ENCODE measurements around the gene LARP1.

Gene LARP1

DNA sequence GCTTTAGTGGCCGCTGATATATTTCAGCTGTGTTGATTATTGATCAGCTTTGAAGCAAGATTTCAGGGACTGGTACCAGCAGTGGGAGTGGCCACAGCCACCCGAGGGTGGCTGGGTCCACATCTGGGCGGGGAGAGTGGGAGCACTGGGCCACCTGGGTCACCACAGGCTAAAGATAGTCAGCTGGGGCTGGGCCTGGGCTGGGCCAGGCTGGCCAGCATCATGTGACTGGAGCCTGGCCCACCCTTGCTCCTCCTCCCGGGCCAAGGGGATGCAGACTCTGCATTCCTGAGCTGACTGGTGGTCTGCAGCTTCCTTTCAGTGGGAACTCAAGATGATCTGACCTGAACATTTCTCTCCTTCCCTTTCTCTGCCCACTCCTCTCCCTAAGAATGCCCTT lies 27.1 kb downstream of the LARP1 start:
- Histone ChIP-seq H3K36me3 (ENCODE audit: insufficient read depth, low read length) (no peaks in the 10 kb centered on the region), H3K4me2 (ENCODE audit: low read depth, low read length, poor library complexity, severe bottlenecking) (no peak overlapping the region), H3K27me3 (ENCODE audit: insufficient read depth, low read length, poor library complexity, severe bottlenecking) (no peaks in the 10 kb centered on the region), H3K79me2 (ENCODE audit: insufficient read depth, low read length) (peaks cover 95% of the 10 kb centered on the region), H3K9ac (ENCODE audit: low read depth, low read length, poor library complexity, severe bottlenecking) (no peak overlapping the region), H3K4me1 (ENCODE audit: insufficient read depth, low read length, poor library complexity, severe bottlenecking) (no peaks in the 10 kb centered on the region), H2AFZ (ENCODE audit: low read length) (no peak overlapping the region), H3F3A (ENCODE audit: low read depth) (no peaks in the 10 kb centered on the region), H3K9me2 (replicated peaks; ENCODE audit: low read depth, low read length) (no peaks in the 10 kb centered on the region), H3K4me3 (ENCODE audit: low read length, poor library complexity, severe bottlenecking) (no peak overlapping the region), H4K20me1 (ENCODE audit: insufficient read depth, low read length, poor library complexity, severe bottlenecking) (peaks cover 53% of the 10 kb centered on the region), H3K9me3 (ENCODE audit: insufficient read depth, low read depth, low read length) (no peaks in the 10 kb centered on the region)
- TF ChIP-seq EZH2phosphoT487 (IDR thresholded peaks at IDR 0.05; ENCODE audit: borderline replicate concordance), result no peak
- TF ChIP-seq, protein P1, sequence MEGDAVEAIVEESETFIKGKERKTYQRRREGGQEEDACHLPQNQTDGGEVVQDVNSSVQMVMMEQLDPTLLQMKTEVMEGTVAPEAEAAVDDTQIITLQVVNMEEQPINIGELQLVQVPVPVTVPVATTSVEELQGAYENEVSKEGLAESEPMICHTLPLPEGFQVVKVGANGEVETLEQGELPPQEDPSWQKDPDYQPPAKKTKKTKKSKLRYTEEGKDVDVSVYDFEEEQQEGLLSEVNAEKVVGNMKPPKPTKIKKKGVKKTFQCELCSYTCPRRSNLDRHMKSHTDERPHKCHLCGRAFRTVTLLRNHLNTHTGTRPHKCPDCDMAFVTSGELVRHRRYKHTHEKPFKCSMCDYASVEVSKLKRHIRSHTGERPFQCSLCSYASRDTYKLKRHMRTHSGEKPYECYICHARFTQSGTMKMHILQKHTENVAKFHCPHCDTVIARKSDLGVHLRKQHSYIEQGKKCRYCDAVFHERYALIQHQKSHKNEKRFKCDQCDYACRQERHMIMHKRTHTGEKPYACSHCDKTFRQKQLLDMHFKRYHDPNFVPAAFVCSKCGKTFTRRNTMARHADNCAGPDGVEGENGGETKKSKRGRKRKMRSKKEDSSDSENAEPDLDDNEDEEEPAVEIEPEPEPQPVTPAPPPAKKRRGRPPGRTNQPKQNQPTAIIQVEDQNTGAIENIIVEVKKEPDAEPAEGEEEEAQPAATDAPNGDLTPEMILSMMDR (conservative IDR thresholded peaks at IDR 0.05; ENCODE audit: low read length), result no peak

DNA sequence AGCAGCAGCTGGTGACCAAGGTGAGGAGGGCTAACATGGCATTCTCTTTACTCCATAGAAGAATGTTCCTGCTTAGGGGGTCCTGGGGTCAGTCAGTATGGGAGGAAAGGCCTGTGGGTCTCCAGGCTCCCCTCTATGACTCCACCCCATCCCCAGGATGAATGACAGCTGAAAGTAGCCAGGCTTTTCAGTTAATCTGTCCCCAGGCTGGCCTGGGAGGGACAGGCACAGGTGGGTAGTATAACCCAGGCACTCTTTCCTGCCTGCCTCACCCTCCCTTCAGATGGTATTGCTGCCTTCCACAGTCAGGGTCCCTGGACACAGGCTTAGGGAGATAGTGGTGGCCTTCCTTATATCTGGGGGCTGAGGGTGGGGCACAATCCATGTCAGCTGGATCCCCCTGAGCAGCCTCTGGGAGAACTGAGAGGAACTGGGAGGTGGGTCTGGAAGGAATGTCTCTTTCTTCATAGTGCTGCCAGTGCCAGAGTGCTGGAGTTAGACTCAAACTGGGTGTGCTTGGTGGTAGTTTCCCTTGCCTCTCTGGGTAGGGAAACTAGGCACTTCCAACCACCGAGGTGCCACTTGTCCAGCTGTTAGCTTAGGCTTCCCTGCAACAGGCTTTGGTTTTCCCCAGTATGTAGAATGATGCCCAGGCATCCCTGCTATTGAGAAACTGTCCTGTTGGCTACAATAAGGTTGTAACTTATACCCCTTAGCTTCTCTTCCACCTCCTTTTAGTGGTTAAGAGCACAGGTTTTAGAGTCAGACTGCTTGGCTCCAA lies 27.8 kb downstream of the LARP1 start:
- H3K9ac ChIP-seq (ENCODE audit: low read depth, low read length, poor library complexity, severe bottlenecking), result no peak overlapping the region
- H3K4me3 ChIP-seq (ENCODE audit: low read length, poor library complexity, severe bottlenecking), result no peak overlapping the region
- peaks cover 58% of the 10 kb centered on the region for H4K20me1 ChIP-seq (ENCODE audit: insufficient read depth, low read length, poor library complexity, severe bottlenecking)
- no peaks in the 10 kb centered on the region for H3F3A ChIP-seq (ENCODE audit: low read depth)
- no peak for TF ChIP-seq EZH2phosphoT487 (IDR thresholded peaks at IDR 0.05; ENCODE audit: borderline replicate concordance)
- TF ChIP-seq, protein P1 (conservative IDR thresholded peaks at IDR 0.05; ENCODE audit: low read length), result no peak
- H3K4me1 ChIP-seq (ENCODE audit: insufficient read depth, low read length, poor library complexity, severe bottlenecking), result no peaks in the 10 kb centered on the region
- H2AFZ ChIP-seq (ENCODE audit: low read length), result no peak overlapping the region
- H3K9me3 ChIP-seq (ENCODE audit: insufficient read depth, low read depth, low read length), result no peaks in the 10 kb centered on the region
- H3K9me2 ChIP-seq (replicated peaks; ENCODE audit: low read depth, low read length), result no peaks in the 10 kb centered on the region
- no peaks in the 10 kb centered on the region for H3K27me3 ChIP-seq (ENCODE audit: insufficient read depth, low read length, poor library complexity, severe bottlenecking)
- H3K36me3 ChIP-seq (ENCODE audit: insufficient read depth, low read length), result no peaks in the 10 kb centered on the region
- no peak overlapping the region for H3K4me2 ChIP-seq (ENCODE audit: low read depth, low read length, poor library complexity, severe bottlenecking)
- H3K79me2 ChIP-seq (ENCODE audit: insufficient read depth, low read length), result peaks cover 97% of the 10 kb centered on the region

DNA sequence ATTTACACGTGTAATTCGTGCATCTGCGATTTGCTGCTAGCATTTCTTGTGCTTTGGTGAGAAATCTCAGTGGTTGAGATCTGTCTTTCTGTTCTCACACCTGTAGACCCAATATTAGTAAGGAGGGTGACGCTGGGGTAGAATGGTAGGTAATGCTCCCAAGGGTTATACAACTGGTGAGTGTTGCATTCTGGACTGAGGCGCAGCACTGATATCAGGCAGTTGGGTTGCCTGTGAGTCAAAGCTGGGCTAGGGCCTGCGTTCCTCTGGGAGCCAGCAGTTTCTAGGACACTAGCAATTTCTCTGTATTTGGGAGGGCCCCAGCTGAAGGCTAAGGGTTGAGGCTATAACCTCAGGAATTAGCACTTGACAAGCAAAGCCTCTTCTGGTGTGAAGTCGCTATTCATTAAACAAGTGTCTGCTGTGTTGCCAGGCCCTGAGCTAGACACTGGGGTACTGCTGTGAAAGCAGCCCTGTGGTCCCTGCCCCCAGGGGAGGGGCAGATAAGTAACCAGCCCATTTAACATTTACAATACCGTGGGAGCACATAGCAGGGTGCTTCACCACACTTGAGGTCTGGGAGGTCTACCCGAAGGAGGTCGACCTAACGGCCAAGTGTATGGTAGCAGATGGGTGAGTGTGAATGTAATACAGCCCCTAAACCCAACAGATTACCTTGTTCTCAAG lies 28.7 kb downstream of the LARP1 start:
- Histone ChIP-seq H3K79me2 (ENCODE audit: insufficient read depth, low read length) (peaks cover 98% of the 10 kb centered on the region), H3K4me3 (ENCODE audit: low read length, poor library complexity, severe bottlenecking) (no peak overlapping the region), H3K27me3 (ENCODE audit: insufficient read depth, low read length, poor library complexity, severe bottlenecking) (no peaks in the 10 kb centered on the region), H2AFZ (ENCODE audit: low read length) (no peak overlapping the region), H3K4me1 (ENCODE audit: insufficient read depth, low read length, poor library complexity, severe bottlenecking) (no peaks in the 10 kb centered on the region), H3K9ac (ENCODE audit: low read depth, low read length, poor library complexity, severe bottlenecking) (no peak overlapping the region), H3K9me2 (replicated peaks; ENCODE audit: low read depth, low read length) (no peaks in the 10 kb centered on the region), H3K36me3 (ENCODE audit: insufficient read depth, low read length) (no peaks in the 10 kb centered on the region), H3F3A (ENCODE audit: low read depth) (no peaks in the 10 kb centered on the region), H3K4me2 (ENCODE audit: low read depth, low read length, poor library complexity, severe bottlenecking) (no peak overlapping the region), H4K20me1 (ENCODE audit: insufficient read depth, low read length, poor library complexity, severe bottlenecking) (peaks cover 59% of the 10 kb centered on the region), H3K9me3 (ENCODE audit: insufficient read depth, low read depth, low read length) (no peaks in the 10 kb centered on the region)
- TF ChIP-seq, protein P1 (conservative IDR thresholded peaks at IDR 0.05; ENCODE audit: low read length), result no peak
- no peak for TF ChIP-seq EZH2phosphoT487 (IDR thresholded peaks at IDR 0.05; ENCODE audit: borderline replicate concordance)
